ENCODE results near the gene DUSP23. TPM values are rescaled to one million over a fixed set of nuclear protein-coding genes. Genes with fewer than 3 reads are reported as not detected.

Gene DUSP23
- total RNA-seq: 49.9 and 63.4 TPM in 2 replicates

GRCh38 chr1:159780583-159781582 lies at the start of gene DUSP23:
DUSP23 (plus strand) TSS chr1:159780962; CDS start chr1:159781101, 139 bp downstream.

GRCh38 chr1:159802111-159802510 lies 21.3 kb downstream of the DUSP23 start, which contains the start of gene FCRL6:
FCRL6 (plus strand) TSS chr1:159802360; CDS start chr1:159802425, 65 bp downstream.

GRCh38 chr1:159826441-159827101 lies 45.8 kb downstream of the DUSP23 start, which contains the start of gene SLAMF8:
SLAMF8 (plus strand) TSS chr1:159826873; CDS start chr1:159826899, 26 bp downstream.

Other genes starting within 250 kb of the DUSP23 start
- not detected in 2 replicates for gene OR10J5, start 245.0 kb upstream of the DUSP23 start, total RNA-seq
- not detected in 2 replicates for gene APCS, start 193.1 kb upstream of the DUSP23 start, total RNA-seq
- gene CRP, start 66.4 kb upstream of the DUSP23 start, total RNA-seq: 0.10 TPM in 1 of 2 replicates, not detected in the other
- gene FCRL6, start 21.4 kb downstream of the DUSP23 start, total RNA-seq: not detected in 2 replicates
- gene SLAMF8, start 45.9 kb downstream of the DUSP23 start, total RNA-seq: not detected in 2 replicates
- not detected in 2 replicates for gene VSIG8, start 81.7 kb downstream of the DUSP23 start, total RNA-seq
- gene CFAP45, start 119.2 kb downstream of the DUSP23 start, total RNA-seq: 0.65 and 1.5 TPM in 2 replicates
- gene TAGLN2, start 144.5 kb downstream of the DUSP23 start, total RNA-seq: 403 and 470 TPM in 2 replicates
- not detected in 2 replicates for gene IGSF9, start 164.7 kb downstream of the DUSP23 start, total RNA-seq
- not detected in 2 replicates for gene SLAMF9, start 173.3 kb downstream of the DUSP23 start, total RNA-seq

Measured in vein endothelial cell (primary cell).